Right renal cortex interstitium (tissue), 3 donors: ENCODE measurements around the gene UCP2. TPM values are rescaled to one million over a fixed set of nuclear protein-coding genes. Genes with fewer than 3 reads are reported as not detected.

Experiments used
- DNase-seq, 3 donors: peaks; one replicate each; pipeline ENCODE4 v3.0.0-alpha.2; 2013; ENCODE audit warnings: low read depth in 3 of 3, low spot score in 2 of 3
- polyA plus RNA-seq, 3 donors: library from polyadenylated mRNA; unstranded; fragments of 120-200 nt; gene quantifications; one replicate each; pipeline ENCODE4 v1.2.1, GENCODE V29; 2013; ENCODE audit not compliant: insufficient read length in 3 of 3

Gene UCP2
- polyA plus RNA-seq, 3 donors, result 51.1 to 64.2 (median 62.0) TPM

GRCh38 chr11:74010306-74011300 is 28.0 kb upstream of the UCP2 start:
- DNase-seq, result no peak

DNA sequence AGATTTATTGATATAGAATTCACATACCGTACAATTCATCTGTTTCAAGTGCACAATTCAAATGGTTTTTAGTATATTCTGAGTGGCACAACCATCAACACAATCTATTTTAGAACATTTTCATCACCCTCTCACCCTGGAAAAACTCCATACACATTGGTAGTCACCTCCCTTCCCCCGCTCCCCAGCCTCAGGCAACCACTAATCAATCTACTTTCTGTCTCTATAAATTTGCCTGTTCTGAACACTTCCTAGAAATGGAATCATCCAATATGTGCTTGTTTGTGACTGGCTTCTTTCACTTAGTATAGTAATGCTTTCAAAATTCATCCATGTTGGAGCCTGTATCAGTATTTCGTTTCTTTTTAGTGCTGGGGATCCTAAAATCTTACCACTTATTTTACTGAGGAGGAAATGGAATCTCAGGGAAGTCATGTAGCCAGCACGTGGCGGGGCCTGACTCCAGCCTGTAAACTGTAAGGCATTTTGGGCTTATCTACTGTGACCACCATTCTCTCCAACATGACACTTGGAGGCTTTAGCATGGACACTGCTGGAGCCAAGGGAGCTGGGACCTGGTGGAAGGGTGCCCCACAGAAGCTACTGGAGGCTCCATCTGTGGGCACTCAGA is 27.1 kb upstream of the UCP2 start:
- DNase-seq, result no peak

DNA sequence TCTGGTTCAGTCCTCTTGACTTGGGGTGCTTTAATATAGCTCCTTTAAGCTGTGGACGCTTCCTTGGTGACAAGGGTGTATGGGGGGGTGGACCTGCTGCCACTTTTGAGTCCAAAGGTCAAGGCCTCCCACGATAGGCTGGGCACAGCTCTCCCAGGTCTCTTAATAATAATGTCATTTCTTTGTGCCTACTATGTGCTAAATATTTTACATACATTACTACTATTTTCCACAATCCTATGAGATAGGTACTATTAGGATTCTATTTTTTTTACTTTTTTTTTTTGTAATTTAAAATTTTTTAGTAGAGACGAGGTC is 26.5 kb upstream of the UCP2 start:
- no peak for DNase-seq

GRCh38 chr11:74008373-74009229 is 26.0 kb upstream of the UCP2 start, which contains the start of gene UCP3:
Gene UCP3, minus strand, starts transcription at chr11:74009085. Its CDS starts 2,043 bp downstream, at chr11:74007042.
- DNase-seq, result no peak

DNA sequence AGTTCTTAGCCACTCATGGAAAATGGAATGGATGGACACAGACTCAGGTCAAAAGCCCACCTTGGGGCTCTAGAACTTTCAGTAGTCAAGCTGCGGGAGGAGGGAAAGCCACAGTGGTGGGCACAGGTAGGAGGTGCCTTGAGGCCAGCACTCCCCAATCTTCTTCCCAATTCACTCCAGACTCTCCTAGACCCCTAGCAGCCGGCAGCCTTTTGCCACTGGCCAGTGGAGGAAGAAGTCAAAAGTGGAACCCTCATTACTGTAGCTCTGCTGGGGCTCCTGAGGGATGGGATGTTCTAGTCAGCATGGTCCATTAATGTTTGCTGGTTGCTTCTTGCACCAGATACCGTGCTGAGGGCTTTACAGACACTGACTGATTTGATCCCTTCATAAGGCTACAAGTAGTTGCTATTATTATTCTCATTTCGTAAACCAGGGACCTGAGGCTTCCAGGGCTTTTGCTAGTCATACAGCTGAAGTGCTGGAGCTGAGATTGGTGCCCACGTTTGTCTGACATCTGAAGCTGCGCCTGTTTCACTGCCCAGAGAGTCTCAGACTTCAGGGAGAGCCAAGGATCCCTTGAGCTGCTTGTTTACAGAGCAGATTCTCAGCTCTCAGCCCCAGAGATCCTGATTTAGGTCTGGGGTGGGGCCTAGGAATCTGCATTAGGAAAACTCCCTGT is 25.2 kb upstream of the UCP2 start:
- DNase-seq, result no peak

- DNase-seq, result no peak
Observed at GRCh38 chr11:74006743-74007304, 24.2 kb upstream of the UCP2 start.

- DNase-seq, result no peak
Observed at GRCh38 chr11:74005721-74006517, 23.3 kb upstream of the UCP2 start.

GRCh38 chr11:74004759-74005615 is 22.3 kb upstream of the UCP2 start:
- DNase-seq, result no peak

GRCh38 chr11:74004046-74004695 is 21.5 kb upstream of the UCP2 start:
- DNase-seq, result no peak

DNA sequence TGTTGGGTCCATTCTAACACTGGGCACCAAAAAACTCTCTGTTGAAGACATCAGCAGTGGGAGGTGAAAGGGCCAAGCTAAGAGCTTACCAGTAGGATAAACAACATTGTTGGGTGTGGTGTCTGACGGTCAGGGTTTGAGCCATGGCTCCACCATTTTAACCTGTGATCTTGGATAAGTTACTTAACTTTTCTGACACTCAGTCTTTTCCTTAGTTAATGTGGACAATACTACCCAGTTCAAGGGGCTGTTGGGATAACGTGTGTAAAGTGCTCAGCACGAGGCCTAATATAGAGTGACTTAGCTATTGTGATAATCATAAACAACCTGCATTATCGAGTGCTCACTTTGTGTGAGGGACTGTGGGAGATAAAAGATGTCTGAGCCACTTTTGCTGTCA is 20.2 kb upstream of the UCP2 start:
- DNase-seq, result no peak

- no peak for DNase-seq
Observed at GRCh38 chr11:74001822-74002286, 19.2 kb upstream of the UCP2 start.

- no peak for DNase-seq
Observed at GRCh38 chr11:74000307-74001133, 17.9 kb upstream of the UCP2 start.

- no peak for DNase-seq
Observed at GRCh38 chr11:73999581-74000306, 17.1 kb upstream of the UCP2 start.

DNA sequence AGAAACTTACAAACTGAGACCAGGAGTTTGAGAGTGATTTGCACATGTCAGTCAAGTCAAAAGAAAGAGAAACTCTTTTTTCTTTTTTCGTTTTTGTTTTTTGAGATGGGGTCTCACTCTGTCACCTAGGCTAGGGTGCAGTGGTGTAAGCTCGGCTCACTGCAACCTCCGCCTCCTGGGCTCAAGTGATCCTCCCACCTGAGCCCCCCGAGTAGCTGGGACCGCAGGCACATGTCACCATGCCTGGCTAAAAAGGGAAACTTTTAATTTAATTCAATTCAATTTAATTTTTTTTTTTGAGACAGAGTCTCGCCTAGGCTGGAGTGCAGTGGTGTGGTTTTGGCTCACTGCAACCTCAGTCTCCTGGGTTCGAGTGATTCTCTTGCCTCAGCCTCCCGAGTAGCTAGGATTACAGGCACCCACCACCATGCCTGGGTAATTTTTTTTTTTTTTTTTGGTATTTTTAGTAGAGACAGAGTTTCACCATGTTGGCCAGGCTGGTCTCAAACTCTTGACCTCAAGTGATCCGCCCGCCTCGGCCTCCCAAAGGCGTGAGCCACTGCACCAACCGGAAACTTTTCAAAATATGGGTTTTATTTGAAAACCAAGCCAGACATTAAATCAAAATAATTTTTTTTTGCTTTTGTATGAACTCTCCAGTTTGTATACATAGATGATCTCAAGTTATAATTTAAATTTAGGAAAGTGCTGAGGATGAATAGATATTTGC is 16.4 kb upstream of the UCP2 start:
- DNase-seq, result no peak

DNA sequence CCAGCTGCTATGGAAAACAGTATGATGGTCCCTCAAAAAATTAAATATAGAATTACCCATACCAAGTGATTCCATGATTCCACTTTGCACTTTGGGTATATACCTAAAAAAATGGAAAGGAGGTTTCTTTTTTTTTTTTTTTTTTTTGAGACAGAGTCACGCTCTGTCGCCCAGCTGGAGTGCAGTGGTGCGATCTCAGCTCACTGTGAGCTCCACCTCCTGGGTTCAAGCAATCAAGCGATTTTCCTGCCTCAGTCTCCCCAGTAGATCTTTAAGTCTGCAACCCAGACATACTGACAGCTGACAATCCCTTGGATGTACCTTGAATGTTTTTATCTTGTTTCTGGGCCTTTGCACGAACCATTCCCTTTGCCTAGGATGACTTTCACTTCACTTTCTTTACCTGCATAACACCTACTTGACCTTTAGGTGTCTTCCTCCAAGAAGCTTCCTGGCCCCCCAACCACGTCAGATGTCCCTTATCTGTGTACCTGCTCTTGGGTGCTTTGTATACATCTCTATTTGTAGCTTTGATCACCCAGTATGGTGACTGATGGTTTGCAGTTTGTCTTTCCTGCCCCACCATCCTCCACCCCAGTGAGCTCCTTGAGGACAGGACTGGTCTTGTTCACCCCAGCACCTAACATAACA is 14.6 kb upstream of the UCP2 start:
- no peak for DNase-seq
